Activated CD4-positive, alpha-beta T cell treated with anti-CD3 and anti-CD28 coated beads, Interleukin-2, amount 50 U/mL, for 48 hours (primary cell): ENCODE data around the gene PSMC5.
A peak's percentile ranks its signal among the peaks of the same experiment; 100 is the strongest.
"Not testable (repeated sequence)": the region's sequence is repeated elsewhere in the genome, so short reads cannot be mapped to it uniquely, and the experiment has no call there.

Source experiments
- DNase-seq, 2 experiments: peaks; one replicate each; pipeline ENCODE4 v3.0.0-alpha.2; 2020

PSMC5 gene

GRCh38 chr17:63827002-63827800 lies at the start of gene PSMC5, which contains the start of gene FTSJ3:
Gene PSMC5 (plus strand): TSS chr17:63827431. CDS start chr17:63827491, 60 bp downstream.
Gene FTSJ3 (minus strand): TSS chr17:63827663. CDS start chr17:63826902, 761 bp downstream.
- peak; percentile 96 to 97 for DNase-seq

GRCh38 chr17:63780507-63780906 lies 46.7 kb upstream of the PSMC5 start:
- DNase-seq: no peak

GRCh38 chr17:63780928-63781327 lies 46.3 kb upstream of the PSMC5 start:
- no peak for DNase-seq

GRCh38 chr17:63783522-63783921 lies 43.7 kb upstream of the PSMC5 start:
- no peak for DNase-seq

GRCh38 chr17:63785556-63785955 lies 41.7 kb upstream of the PSMC5 start:
- no peak for DNase-seq

GRCh38 chr17:63786117-63786516 lies 41.1 kb upstream of the PSMC5 start:
- DNase-seq: no peak

- DNase-seq: no peak
Measured at GRCh38 chr17:63786971-63787711, 40.1 kb upstream of the PSMC5 start.

- DNase-seq: no peak
Measured at GRCh38 chr17:63790057-63790456, 37.2 kb upstream of the PSMC5 start.

GRCh38 chr17:63792055-63792729 lies 35.0 kb upstream of the PSMC5 start:
- DNase-seq: no peak

GRCh38 chr17:63796375-63796774 lies 30.9 kb upstream of the PSMC5 start:
- DNase-seq: not testable (repeated sequence)

- DNase-seq: no peak
Measured at GRCh38 chr17:63798572-63799106, 28.6 kb upstream of the PSMC5 start.

- DNase-seq: no peak
Measured at GRCh38 chr17:63800783-63801182, 26.4 kb upstream of the PSMC5 start.

GRCh38 chr17:63804328-63804727 lies 22.9 kb upstream of the PSMC5 start:
- no peak for DNase-seq

- no peak for DNase-seq
Measured at GRCh38 chr17:63805591-63805990, 21.6 kb upstream of the PSMC5 start.

GRCh38 chr17:63809970-63810369 lies 17.3 kb upstream of the PSMC5 start:
- DNase-seq: no peak

GRCh38 chr17:63816123-63816522 lies 11.1 kb upstream of the PSMC5 start:
- no peak for DNase-seq

GRCh38 chr17:63816669-63817068 lies 10.6 kb upstream of the PSMC5 start:
- DNase-seq: no peak

GRCh38 chr17:63817736-63818385 lies 9.4 kb upstream of the PSMC5 start:
- no peak for DNase-seq

- DNase-seq: no peak
Measured at GRCh38 chr17:63819131-63819530, 8.1 kb upstream of the PSMC5 start.

GRCh38 chr17:63819585-63820537 lies 7.4 kb upstream of the PSMC5 start:
- no peak for DNase-seq

GRCh38 chr17:63820963-63821561 lies 6.2 kb upstream of the PSMC5 start:
- DNase-seq: no peak
